Stomach (tissue), 9 donors: ENCODE results near the gene ELL2. TPM values are rescaled to one million over a fixed set of nuclear protein-coding genes. Genes with fewer than 3 reads are reported as not detected.

ENCODE experiments used
- DNase-seq, 2 donors: peaks; one replicate each; pipeline versions ENCODE4 v3.0.0 to v3.0.0-alpha.2; 2013 to 2019
- H3K27ac ChIP-seq, 5 donors: fragments of 200-600 bp in 4 of 5; sonication (generic) in 4 of 5; one replicate each; pipeline ENCODE4 v1.5.1; 2013 to 2019; ENCODE audit warnings: mild to moderate bottlenecking in 1 of 5, moderate library complexity in 1 of 5
- H3K27me3 ChIP-seq, 3 donors: fragments of 200-600 bp; sonication (generic); one replicate each; pipeline ENCODE4 v1.5.1; 2017 to 2019; ENCODE audit warnings: mixed run types in 1 of 3
- H3K36me3 ChIP-seq, 4 donors: fragments of 200-600 bp; sonication (generic); 1 replicate in 3 of 4; 2 replicates in 1 of 4; pipeline ENCODE4 v1.5.1; 2016 to 2019
- H3K4me1 ChIP-seq, 4 donors: fragments of 200-600 bp; sonication (generic); one replicate each; pipeline ENCODE4 v1.5.1; 2016 to 2019
- H3K4me3 ChIP-seq, 4 donors: fragments of 200-600 bp; sonication (generic) in 3 of 4; one replicate each; pipeline ENCODE4 v1.5.1; 2016 to 2019; ENCODE audit warnings: mild to moderate bottlenecking in 1 of 4
- H3K9me3 ChIP-seq, 4 donors: fragments of 200-600 bp; sonication (generic); one replicate each; pipeline ENCODE4 v1.5.1; 2016 to 2019
- CTCF ChIP-seq, 7 experiments: fragments of 450-650 bp in 4 of 7; fragments of 200-600 bp in 3 of 7; sonication (generic) in 3 of 7; IDR thresholded peaks; one replicate each; pipeline ENCODE4 v1.5.1; 2016 to 2019; ENCODE audit warnings: antibody characterized with exemption in 7 of 7, control low read depth in 2 of 7, mild to moderate bottlenecking in 1 of 7
- EP300 ChIP-seq: sonication (generic); formaldehyde crosslinking; IDR thresholded peaks from one replicate; pipeline ENCODE4 v1.6.1; 2017; ENCODE audit warnings: antibody characterized with exemption
- POLR2A ChIP-seq, 4 donors: fragments of 450-650 bp; IDR thresholded peaks; one replicate each; pipeline ENCODE4 v1.6.1; 2016; ENCODE audit warnings: antibody characterized with exemption in 4 of 4, control low read depth in 2 of 4, mild to moderate bottlenecking in 1 of 4, moderate library complexity in 1 of 4
- POLR2AphosphoS5 ChIP-seq, 3 donors: sonication (generic); formaldehyde crosslinking; IDR thresholded peaks; one replicate each; pipeline ENCODE4 v1.6.1; 2016; ENCODE audit warnings: antibody characterized with exemption in 3 of 3
- WGBS, 5 donors: extraction: QIAGEN DNeasy Blood & Tissue Kit in 3 of 5; methylation state at CpG; one replicate each; pipeline versions ENCODE4 v1.1.5 to v1.1.7; 2013 to 2018; 5-methylcytosine and 5-hydroxymethylcytosine counted together
- intact Hi-C: fragments of 100-400 bp; cut with DNase I; formaldehyde crosslinking; loops from one replicate; pipeline ENCODE4 v1.15.1; 2023; ENCODE audit warnings: low total_unique reads
- polyA plus RNA-seq, 3 donors: library from polyadenylated mRNA; stranded (reverse); fragments of 200-250 nt; gene quantifications; one replicate each; pipeline ENCODE4 v1.2.3, GENCODE V29; 2013
- total RNA-seq, 5 donors: library from RNA; depleted of rRNA; stranded (reverse); fragments of >200 nt; gene quantifications; one replicate each; pipeline versions ENCODE4 v1.1.0 to v1.2.3, GENCODE V29; 2014 to 2016
- donor health status: healthy with polysubstance abuse.
- donor health status: Bipolar disorder and iron deficiency.
- donor health status: healthy.

ELL2 gene
- total and polyA plus RNA-seq, 8 donors, result 24.7 to 279 (median 98.0) TPM

- no peak for DNase-seq
- Histone ChIP-seq H3K27me3 (no peaks in the 10 kb centered on the region), H3K9me3 (no peaks in the 10 kb centered on the region), H3K4me1 (peaks cover 18 to 69% (median 47%) of the 10 kb centered on the region in 4 donors), H3K4me3 (no peak overlapping the region), H3K27ac (peak overlapping the region; percentile 6 to 90 (median 69)), H3K36me3 (no peaks in the 10 kb centered on the region)
- TF ChIP-seq POLR2A (IDR thresholded peaks at IDR 0.05), result no peak
- no peak for TF ChIP-seq CTCF (IDR thresholded peaks at IDR 0.05)
- peak in 2 of 3 donors; percentile 32 to 52 for TF ChIP-seq POLR2AphosphoS5 (IDR thresholded peaks at IDR 0.05)
- 38 to 68% (median 57%) methylated on average over 4 of the region's 4 CpGs for WGBS, 5 donors
- intact Hi-C loops, result loop anchor here (10.0 kb wide), 1 partner anchor 471 kb away; no protein-coding TSS in a partner anchor
These were observed 98.3 kb downstream of the ELL2 start for GRCh38 chr5:95863383-95863757.

GRCh38 chr5:95862671-95863382 lies 98.8 kb downstream of the ELL2 start:
- no peaks in the 10 kb centered on the region for H3K9me3 ChIP-seq
- H3K4me1 ChIP-seq, result peaks cover 24 to 75% (median 52%) of the 10 kb centered on the region in 4 donors
- H3K36me3 ChIP-seq, result no peaks in the 10 kb centered on the region
- no peaks in the 10 kb centered on the region for H3K27me3 ChIP-seq
- DNase-seq, result peak in 1 of 2 donors; percentile 76
- no peak for TF ChIP-seq POLR2AphosphoS5 (IDR thresholded peaks at IDR 0.05)
- no peak for TF ChIP-seq CTCF (IDR thresholded peaks at IDR 0.05)
- no peak for TF ChIP-seq POLR2A (IDR thresholded peaks at IDR 0.05)
- TF ChIP-seq EP300, result no peak
- H3K4me3 ChIP-seq, result no peak overlapping the region
- 35 to 48% (median 43%) methylated on average over 8 of the region's 8 CpGs for WGBS, 5 donors
- peak overlapping the region; percentile 28 to 90 (median 69) for H3K27ac ChIP-seq
- intact Hi-C loops, result loop anchor here (10.0 kb wide), 1 partner anchor 472 kb away; no protein-coding TSS in a partner anchor

- peaks cover 32 to 83% (median 60%) of the 10 kb centered on the region in 4 donors for H3K4me1 ChIP-seq
- no peaks in the 10 kb centered on the region for H3K36me3 ChIP-seq
- intact Hi-C loops, result loop anchor here (10.0 kb wide), 1 partner anchor 473 kb away; no protein-coding TSS in a partner anchor
- WGBS, 5 donors, result 40 to 62% (median 58%) methylated on average over 8 of the region's 8 CpGs
- H3K27me3 ChIP-seq, result no peaks in the 10 kb centered on the region
- no peak for DNase-seq
- H3K9me3 ChIP-seq, result no peaks in the 10 kb centered on the region
- H3K27ac ChIP-seq, result peak overlapping the region; percentile 19 to 90 (median 69)
- TF ChIP-seq CTCF (IDR thresholded peaks at IDR 0.05) (no peak), POLR2A (IDR thresholded peaks at IDR 0.05) (no peak), EP300 (no peak), POLR2AphosphoS5 (IDR thresholded peaks at IDR 0.05) (no peak)
- H3K4me3 ChIP-seq, result no peak overlapping the region
These were observed 99.6 kb downstream of the ELL2 start for GRCh38 chr5:95861864-95862561.

- intact Hi-C loops, result loop anchor here (10.0 kb wide), 1 partner anchor 473 kb away; no protein-coding TSS in a partner anchor
- WGBS, 5 donors, result 31 to 41% (median 32%) methylated on average over 14 of the region's 14 CpGs
- TF ChIP-seq CTCF (IDR thresholded peaks at IDR 0.05) (no peak), EP300 (no peak), POLR2AphosphoS5 (IDR thresholded peaks at IDR 0.05) (peak; percentile 44 to 73 (median 45)), POLR2A (IDR thresholded peaks at IDR 0.05) (no peak)
- Histone ChIP-seq H3K4me3 (no peak overlapping the region), H3K27me3 (no peaks in the 10 kb centered on the region), H3K27ac (peak overlapping the region; percentile 49 to 90 (median 69)), H3K4me1 (peaks cover 39 to 89% (median 64%) of the 10 kb centered on the region in 4 donors), H3K9me3 (no peaks in the 10 kb centered on the region), H3K36me3 (no peaks in the 10 kb centered on the region)
- DNase-seq, result peak; percentile 65 to 80
These were observed 100.3 kb downstream of the ELL2 start for GRCh38 chr5:95861221-95861863.
